ENCODE measurements around the gene MRPL24.

Gene MRPL24

DNA sequence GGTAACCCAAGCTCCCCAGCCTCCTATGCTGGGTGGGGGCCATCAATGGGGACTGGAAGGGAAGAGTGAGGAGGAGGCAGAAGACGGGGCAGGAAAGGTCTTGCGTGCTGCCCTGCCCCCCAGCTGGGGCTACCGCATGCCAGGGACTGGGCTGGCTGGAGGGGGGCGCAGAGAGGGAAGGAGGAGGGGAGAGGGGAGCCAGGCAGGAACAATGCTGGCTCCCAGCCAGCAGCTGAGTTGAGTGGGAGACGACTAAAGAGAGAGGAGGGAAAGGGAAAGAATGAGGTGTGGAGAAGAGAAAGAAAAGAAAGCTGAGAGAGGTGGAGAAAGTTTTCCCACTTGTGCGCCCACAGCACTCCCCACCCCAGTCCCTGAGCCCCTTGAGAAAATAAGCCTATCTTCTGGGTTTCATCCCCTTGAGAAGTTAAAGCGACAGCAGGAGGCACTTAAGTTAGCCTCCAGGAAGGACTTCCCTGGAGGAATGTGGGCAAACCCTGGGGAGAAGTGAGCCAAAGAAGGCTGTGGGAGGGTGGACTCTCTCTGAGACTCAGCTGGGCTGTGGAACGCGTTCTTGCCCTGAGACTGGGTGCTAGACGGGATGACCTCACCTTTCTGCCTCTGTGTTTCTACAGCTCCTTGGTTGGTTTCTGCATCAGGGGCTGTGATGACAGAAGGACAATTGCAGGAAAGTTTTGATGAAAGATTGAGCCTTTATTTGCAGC is 50.8 kb downstream of the MRPL24 start (continued):
- TF ChIP-seq, protein P1, sequence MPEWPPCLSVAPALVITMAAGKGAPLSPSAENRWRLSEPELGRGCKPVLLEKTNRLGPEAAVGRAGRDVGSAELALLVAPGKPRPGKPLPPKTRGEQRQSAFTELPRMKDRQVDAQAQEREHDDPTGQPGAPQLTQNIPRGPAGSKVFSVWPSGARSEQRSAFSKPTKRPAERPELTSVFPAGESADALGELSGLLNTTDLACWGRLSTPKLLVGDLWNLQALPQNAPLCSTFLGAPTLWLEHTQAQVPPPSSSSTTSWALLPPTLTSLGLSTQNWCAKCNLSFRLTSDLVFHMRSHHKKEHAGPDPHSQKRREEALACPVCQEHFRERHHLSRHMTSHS (tag by site-specific recombination; IDR thresholded peaks at IDR 0.05), result no peak
- no peak for TF ChIP-seq HOXA7 (CRISPR knock-in tag; IDR thresholded peaks at IDR 0.05; ENCODE audit: borderline replicate concordance)
- peak; percentile 73; the same call in 1 of the 2 replicates for TF ChIP-seq ZNF16 (tag by site-specific recombination; IDR thresholded peaks at IDR 0.05; ENCODE audit: low read depth)
- TF ChIP-seq, protein P2, sequence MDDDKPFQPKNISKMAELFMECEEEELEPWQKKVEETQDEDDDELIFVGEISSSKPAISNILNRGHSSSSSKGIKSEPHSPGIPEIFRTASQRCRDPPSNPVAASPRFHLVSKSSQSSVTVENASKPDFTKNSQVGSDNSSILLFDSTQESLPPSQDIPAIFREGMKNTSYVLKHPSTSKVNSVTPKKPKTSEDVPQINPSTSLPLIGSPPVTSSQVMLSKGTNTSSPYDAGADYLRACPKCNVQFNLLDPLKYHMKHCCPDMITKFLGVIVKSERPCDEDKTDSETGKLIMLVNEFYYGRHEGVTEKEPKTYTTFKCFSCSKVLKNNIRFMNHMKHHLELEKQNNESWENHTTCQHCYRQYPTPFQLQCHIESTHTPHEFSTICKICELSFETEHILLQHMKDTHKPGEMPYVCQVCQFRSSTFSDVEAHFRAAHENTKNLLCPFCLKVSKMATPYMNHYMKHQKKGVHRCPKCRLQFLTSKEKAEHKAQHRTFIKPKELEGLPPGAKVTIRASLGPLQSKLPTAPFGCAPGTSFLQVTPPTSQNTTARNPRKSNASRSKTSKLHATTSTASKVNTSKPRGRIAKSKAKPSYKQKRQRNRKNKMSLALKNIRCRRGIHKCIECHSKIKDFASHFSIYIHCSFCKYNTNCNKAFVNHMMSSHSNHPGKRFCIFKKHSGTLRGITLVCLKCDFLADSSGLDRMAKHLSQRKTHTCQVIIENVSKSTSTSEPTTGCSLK (tag by site-specific recombination; IDR thresholded peaks at IDR 0.05), result no peak
- TF ChIP-seq, protein P3, sequence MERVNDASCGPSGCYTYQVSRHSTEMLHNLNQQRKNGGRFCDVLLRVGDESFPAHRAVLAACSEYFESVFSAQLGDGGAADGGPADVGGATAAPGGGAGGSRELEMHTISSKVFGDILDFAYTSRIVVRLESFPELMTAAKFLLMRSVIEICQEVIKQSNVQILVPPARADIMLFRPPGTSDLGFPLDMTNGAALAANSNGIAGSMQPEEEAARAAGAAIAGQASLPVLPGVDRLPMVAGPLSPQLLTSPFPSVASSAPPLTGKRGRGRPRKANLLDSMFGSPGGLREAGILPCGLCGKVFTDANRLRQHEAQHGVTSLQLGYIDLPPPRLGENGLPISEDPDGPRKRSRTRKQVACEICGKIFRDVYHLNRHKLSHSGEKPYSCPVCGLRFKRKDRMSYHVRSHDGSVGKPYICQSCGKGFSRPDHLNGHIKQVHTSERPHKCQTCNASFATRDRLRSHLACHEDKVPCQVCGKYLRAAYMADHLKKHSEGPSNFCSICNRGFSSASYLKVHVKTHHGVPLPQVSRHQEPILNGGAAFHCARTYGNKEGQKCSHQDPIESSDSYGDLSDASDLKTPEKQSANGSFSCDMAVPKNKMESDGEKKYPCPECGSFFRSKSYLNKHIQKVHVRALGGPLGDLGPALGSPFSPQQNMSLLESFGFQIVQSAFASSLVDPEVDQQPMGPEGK (tag by site-specific recombination; IDR thresholded peaks at IDR 0.05), result peak; percentile 68
- TF ChIP-seq SP2 (tag by site-specific recombination; IDR thresholded peaks at IDR 0.05), result no peak
- no peak for TF ChIP-seq ZFP41 (tag by site-specific recombination; IDR thresholded peaks at IDR 0.05; ENCODE audit: borderline replicate concordance)
- TF ChIP-seq ZNF501 (tag by site-specific recombination; IDR thresholded peaks at IDR 0.05), result no peak
- no peak for TF ChIP-seq ZNF112 (tag by site-specific recombination; IDR thresholded peaks at IDR 0.05)
- TF ChIP-seq ZBTB21 (tag by site-specific recombination; IDR thresholded peaks at IDR 0.05), result no peak
- 0 out of 2 replicates have a peak, but pooled peaks have one; percentile 15 for TF ChIP-seq ZBTB8A (tag by site-specific recombination; IDR thresholded peaks at IDR 0.05)
- TF ChIP-seq, protein P4, sequence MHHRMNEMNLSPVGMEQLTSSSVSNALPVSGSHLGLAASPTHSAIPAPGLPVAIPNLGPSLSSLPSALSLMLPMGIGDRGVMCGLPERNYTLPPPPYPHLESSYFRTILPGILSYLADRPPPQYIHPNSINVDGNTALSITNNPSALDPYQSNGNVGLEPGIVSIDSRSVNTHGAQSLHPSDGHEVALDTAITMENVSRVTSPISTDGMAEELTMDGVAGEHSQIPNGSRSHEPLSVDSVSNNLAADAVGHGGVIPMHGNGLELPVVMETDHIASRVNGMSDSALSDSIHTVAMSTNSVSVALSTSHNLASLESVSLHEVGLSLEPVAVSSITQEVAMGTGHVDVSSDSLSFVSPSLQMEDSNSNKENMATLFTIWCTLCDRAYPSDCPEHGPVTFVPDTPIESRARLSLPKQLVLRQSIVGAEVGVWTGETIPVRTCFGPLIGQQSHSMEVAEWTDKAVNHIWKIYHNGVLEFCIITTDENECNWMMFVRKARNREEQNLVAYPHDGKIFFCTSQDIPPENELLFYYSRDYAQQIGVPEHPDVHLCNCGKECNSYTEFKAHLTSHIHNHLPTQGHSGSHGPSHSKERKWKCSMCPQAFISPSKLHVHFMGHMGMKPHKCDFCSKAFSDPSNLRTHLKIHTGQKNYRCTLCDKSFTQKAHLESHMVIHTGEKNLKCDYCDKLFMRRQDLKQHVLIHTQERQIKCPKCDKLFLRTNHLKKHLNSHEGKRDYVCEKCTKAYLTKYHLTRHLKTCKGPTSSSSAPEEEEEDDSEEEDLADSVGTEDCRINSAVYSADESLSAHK (tag by site-specific recombination; IDR thresholded peaks at IDR 0.05), result no peak
- no peak for TF ChIP-seq ZNF169 (tag by site-specific recombination; IDR thresholded peaks at IDR 0.05)
- TF ChIP-seq ZNF791 (tag by site-specific recombination; IDR thresholded peaks at IDR 0.05), result no peak
- TF ChIP-seq ZNF302 (tag by site-specific recombination; IDR thresholded peaks at IDR 0.05; ENCODE audit: low read depth), result no peak
- TF ChIP-seq FEZF1 (tag by site-specific recombination; IDR thresholded peaks at IDR 0.05), result no peak
- TF ChIP-seq ZNF558 (tag by site-specific recombination; IDR thresholded peaks at IDR 0.05), result no peak
- TF ChIP-seq ZBTB20 (tag by site-specific recombination; IDR thresholded peaks at IDR 0.05), result no peak; the same call in 1 of the 2 replicates
- no peak for TF ChIP-seq ZNF248 (tag by site-specific recombination; IDR thresholded peaks at IDR 0.05)
- TF ChIP-seq, protein P5, sequence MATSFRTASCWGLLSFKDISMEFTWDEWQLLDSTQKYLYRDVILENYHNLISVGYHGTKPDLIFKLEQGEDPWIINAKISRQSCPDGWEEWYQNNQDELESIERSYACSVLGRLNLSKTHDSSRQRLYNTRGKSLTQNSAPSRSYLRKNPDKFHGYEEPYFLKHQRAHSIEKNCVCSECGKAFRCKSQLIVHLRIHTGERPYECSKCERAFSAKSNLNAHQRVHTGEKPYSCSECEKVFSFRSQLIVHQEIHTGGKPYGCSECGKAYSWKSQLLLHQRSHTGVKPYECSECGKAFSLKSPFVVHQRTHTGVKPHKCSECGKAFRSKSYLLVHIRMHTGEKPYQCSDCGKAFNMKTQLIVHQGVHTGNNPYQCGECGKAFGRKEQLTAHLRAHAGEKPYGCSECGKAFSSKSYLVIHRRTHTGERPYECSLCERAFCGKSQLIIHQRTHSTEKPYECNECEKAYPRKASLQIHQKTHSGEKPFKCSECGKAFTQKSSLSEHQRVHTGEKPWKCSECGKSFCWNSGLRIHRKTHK (tag by site-specific recombination; IDR thresholded peaks at IDR 0.05), result no peak
- TF ChIP-seq ZNF530 (tag by site-specific recombination; IDR thresholded peaks at IDR 0.05; ENCODE audit: low read depth), result no peak
- no peak for TF ChIP-seq BCL11B (tag by site-specific recombination; IDR thresholded peaks at IDR 0.05; ENCODE audit: low read depth)
- TF ChIP-seq, protein P6, sequence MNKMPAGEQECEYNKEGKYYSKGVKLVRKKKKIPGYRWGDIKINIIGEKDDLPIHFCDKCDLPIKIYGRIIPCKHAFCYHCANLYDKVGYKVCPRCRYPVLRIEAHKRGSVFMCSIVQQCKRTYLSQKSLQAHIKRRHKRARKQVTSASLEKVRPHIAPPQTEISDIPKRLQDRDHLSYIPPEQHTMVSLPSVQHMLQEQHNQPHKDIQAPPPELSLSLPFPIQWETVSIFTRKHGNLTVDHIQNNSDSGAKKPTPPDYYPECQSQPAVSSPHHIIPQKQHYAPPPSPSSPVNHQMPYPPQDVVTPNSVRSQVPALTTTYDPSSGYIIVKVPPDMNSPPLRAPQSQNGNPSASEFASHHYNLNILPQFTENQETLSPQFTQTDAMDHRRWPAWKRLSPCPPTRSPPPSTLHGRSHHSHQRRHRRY (tag by site-specific recombination; IDR thresholded peaks at IDR 0.05), result 0 out of 2 replicates have a peak, but pooled peaks have one; percentile 25
- no peak; the same call in 1 of the 2 replicates for TF ChIP-seq ZNF660 (tag by site-specific recombination; IDR thresholded peaks at IDR 0.05)
- no peak for TF ChIP-seq ZNF529 (tag by site-specific recombination; IDR thresholded peaks at IDR 0.05; ENCODE audit: insufficient replicate concordance)
- TF ChIP-seq ZNF10 (tag by site-specific recombination; IDR thresholded peaks at IDR 0.05), result no peak
- no peak for TF ChIP-seq ZNF555 (tag by site-specific recombination; conservative IDR thresholded peaks at IDR 0.05)
- TF ChIP-seq, protein P7, sequence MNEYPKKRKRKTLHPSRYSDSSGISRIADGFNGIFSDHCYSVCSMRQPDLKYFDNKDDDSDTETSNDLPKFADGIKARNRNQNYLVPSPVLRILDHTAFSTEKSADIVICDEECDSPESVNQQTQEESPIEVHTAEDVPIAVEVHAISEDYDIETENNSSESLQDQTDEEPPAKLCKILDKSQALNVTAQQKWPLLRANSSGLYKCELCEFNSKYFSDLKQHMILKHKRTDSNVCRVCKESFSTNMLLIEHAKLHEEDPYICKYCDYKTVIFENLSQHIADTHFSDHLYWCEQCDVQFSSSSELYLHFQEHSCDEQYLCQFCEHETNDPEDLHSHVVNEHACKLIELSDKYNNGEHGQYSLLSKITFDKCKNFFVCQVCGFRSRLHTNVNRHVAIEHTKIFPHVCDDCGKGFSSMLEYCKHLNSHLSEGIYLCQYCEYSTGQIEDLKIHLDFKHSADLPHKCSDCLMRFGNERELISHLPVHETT (tag by site-specific recombination; IDR thresholded peaks at IDR 0.05), result no peak

Measured in HEK293 (cell line).